Vagina (tissue), 2 donors: ENCODE measurements around the gene HOTAIR. TPM values are rescaled to one million over a fixed set of nuclear protein-coding genes. Genes with fewer than 3 reads are reported as not detected.

Experiments
- DNase-seq, 2 donors: peaks; one replicate each; pipeline ENCODE4 v3.0.0-alpha.2; 2017; ENCODE audit errors: extremely low spot score in 2 of 2
- H3K27ac ChIP-seq: fragments of 200-600 bp; sonication (generic); one replicate; pipeline ENCODE4 v1.5.1; 2019
- H3K27me3 ChIP-seq: fragments of 200-600 bp; sonication (generic); one replicate; pipeline ENCODE4 v1.5.1; 2019
- H3K36me3 ChIP-seq, 2 donors: fragments of 200-600 bp; sonication (generic); one replicate each; pipeline ENCODE4 v1.5.1; 2017 to 2019
- H3K4me1 ChIP-seq: fragments of 200-600 bp; sonication (generic); one replicate; pipeline ENCODE4 v1.5.1; 2019
- H3K4me3 ChIP-seq, 2 donors: fragments of 200-600 bp; sonication (generic); 1 replicate in 1 of 2; 2 replicates in 1 of 2; pipeline ENCODE4 v1.5.1; 2016 to 2019
- H3K9me3 ChIP-seq: fragments of 200-600 bp; sonication (generic); one replicate; pipeline ENCODE4 v1.5.1; 2019
- CTCF ChIP-seq, 3 experiments: fragments of 450-650 bp in 2 of 3; fragments of 200-600 bp in 1 of 3; sonication (generic) in 1 of 3; IDR thresholded peaks; one replicate each; pipeline ENCODE4 v1.5.1; 2017 to 2019; ENCODE audit warnings: antibody characterized with exemption in 3 of 3, mild to moderate bottlenecking in 2 of 3, moderate library complexity in 2 of 3
- POLR2A ChIP-seq, 2 donors: fragments of 450-650 bp; IDR thresholded peaks; one replicate each; pipeline ENCODE4 v1.6.1; 2017; ENCODE audit warnings: antibody characterized with exemption in 2 of 2, mild to moderate bottlenecking in 2 of 2, moderate library complexity in 2 of 2
- POLR2AphosphoS5 ChIP-seq, 2 donors: sonication (generic); formaldehyde crosslinking; IDR thresholded peaks; one replicate each; pipeline ENCODE4 v1.9.0; 2017; ENCODE audit warnings: antibody characterized with exemption in 2 of 2, mild to moderate bottlenecking in 2 of 2, low read depth in 1 of 2; ENCODE audit not compliant: insufficient read depth in 1 of 2
- intact Hi-C: fragments of 100-400 bp; cut with DNase I; formaldehyde crosslinking; loops from one replicate; pipeline ENCODE4 v1.15.1; 2023
- total RNA-seq: library from RNA; depleted of rRNA; stranded (reverse); fragments of >200 nt; gene quantifications from one replicate; pipeline ENCODE4 v1.2.3, GENCODE V29; 2016

The HOTAIR gene
- total RNA-seq, 1 donor from 2014 or later, result not detected

- Histone ChIP-seq H3K9me3 (no peaks in the 10 kb centered on the region), H3K27ac (no peak overlapping the region), H3K27me3 (peaks cover 30% of the 10 kb centered on the region), H3K36me3 (no peaks in the 10 kb centered on the region), H3K4me1 (peaks cover 7% of the 10 kb centered on the region), H3K4me3 (no peak overlapping the region)
- intact Hi-C loops, result no loop called here
- DNase-seq, result no peak
- no peak for TF ChIP-seq POLR2A (IDR thresholded peaks at IDR 0.05)
- TF ChIP-seq CTCF (IDR thresholded peaks at IDR 0.05), result no peak
- TF ChIP-seq POLR2AphosphoS5 (IDR thresholded peaks at IDR 0.05; ENCODE audit: insufficient read depth in 1 of 2, low read depth in 1 of 2), result no peak
These were observed 17.7 kb downstream of the HOTAIR start for GRCh38 chr12:53956914-53957536.

- no peak for DNase-seq
- no peak overlapping the region for H3K4me3 ChIP-seq
These were observed 18.4 kb downstream of the HOTAIR start for GRCh38 chr12:53956251-53956887.

GRCh38 chr12:53955776-53956250, 18.9 kb downstream of the HOTAIR start:
- no peaks in the 10 kb centered on the region for H3K36me3 ChIP-seq
- H3K27ac ChIP-seq, result no peak overlapping the region
- intact Hi-C loops, result no loop called here
- TF ChIP-seq POLR2A (IDR thresholded peaks at IDR 0.05), result no peak
- TF ChIP-seq POLR2AphosphoS5 (IDR thresholded peaks at IDR 0.05; ENCODE audit: insufficient read depth in 1 of 2, low read depth in 1 of 2), result no peak
- TF ChIP-seq CTCF (IDR thresholded peaks at IDR 0.05), result no peak
- H3K4me3 ChIP-seq, result no peak overlapping the region
- peaks cover 32% of the 10 kb centered on the region for H3K27me3 ChIP-seq
- DNase-seq, result no peak
- no peaks in the 10 kb centered on the region for H3K9me3 ChIP-seq
- H3K4me1 ChIP-seq, result peaks cover 13% of the 10 kb centered on the region

More at GRCh38 chr12:53956251-53956887, 18.4 kb downstream of the HOTAIR start:
- no peaks in the 10 kb centered on the region for H3K9me3 ChIP-seq
- TF ChIP-seq POLR2AphosphoS5 (IDR thresholded peaks at IDR 0.05; ENCODE audit: insufficient read depth in 1 of 2, low read depth in 1 of 2), result no peak
- TF ChIP-seq CTCF (IDR thresholded peaks at IDR 0.05), result no peak
- no peak for TF ChIP-seq POLR2A (IDR thresholded peaks at IDR 0.05)
- intact Hi-C loops, result no loop called here
- H3K27me3 ChIP-seq, result peaks cover 32% of the 10 kb centered on the region
- peaks cover 11% of the 10 kb centered on the region for H3K4me1 ChIP-seq
- no peaks in the 10 kb centered on the region for H3K36me3 ChIP-seq
- no peak overlapping the region for H3K27ac ChIP-seq

- no peak overlapping the region for H3K27ac ChIP-seq
- H3K27me3 ChIP-seq, result peaks cover 32% of the 10 kb centered on the region
- TF ChIP-seq POLR2A (IDR thresholded peaks at IDR 0.05), result no peak
- TF ChIP-seq CTCF (IDR thresholded peaks at IDR 0.05), result no peak
- TF ChIP-seq POLR2AphosphoS5 (IDR thresholded peaks at IDR 0.05; ENCODE audit: insufficient read depth in 1 of 2, low read depth in 1 of 2), result no peak
- peak overlapping the region in 1 of 2 donors; percentile 10 for H3K4me3 ChIP-seq
- H3K9me3 ChIP-seq, result no peaks in the 10 kb centered on the region
- intact Hi-C loops, result no loop called here
- H3K36me3 ChIP-seq, result no peaks in the 10 kb centered on the region
- no peak for DNase-seq
- peaks cover 13% of the 10 kb centered on the region for H3K4me1 ChIP-seq
These were observed 19.5 kb downstream of the HOTAIR start for GRCh38 chr12:53955036-53955775.
